Cardiac muscle cell (in vitro differentiated cells and primary cell): ENCODE results near the gene TSN. TPM values are rescaled to one million over a fixed set of nuclear protein-coding genes. Genes with fewer than 3 reads are reported as not detected.

Source experiments
- DNase-seq, 2 donors: peaks; one replicate each; pipeline versions ENCODE4 v3.0.0 to v3.0.0-alpha.2; 2010 to 2017; ENCODE audit warnings: low read depth in 1 of 2, low spot score in 1 of 2
- H3K27ac ChIP-seq: fragments of 200-600 bp; sonication (generic); 2 replicates; pipeline ENCODE4 v1.5.1; 2016
- H3K27me3 ChIP-seq: fragments of 200-600 bp; sonication (generic); 2 replicates; pipeline ENCODE4 v1.6.0; 2016; ENCODE audit warnings: control low read depth
- H3K36me3 ChIP-seq: fragments of 200-600 bp; sonication (generic); 2 replicates; pipeline ENCODE4 v1.5.1; 2016; ENCODE audit warnings: control low read depth
- H3K4me1 ChIP-seq: fragments of 200-600 bp; sonication (generic); 2 replicates; pipeline ENCODE4 v1.8.1; 2017; ENCODE audit warnings: low read depth, mild to moderate bottlenecking, mixed run types
- H3K4me3 ChIP-seq: fragments of 200-600 bp; sonication (generic); 2 replicates; pipeline ENCODE4 v1.5.1; 2016; ENCODE audit warnings: mild to moderate bottlenecking
- H3K9me3 ChIP-seq: fragments of 200-600 bp; sonication (generic); 2 replicates; pipeline ENCODE4 v1.5.1; 2017; ENCODE audit warnings: low read depth, mild to moderate bottlenecking, control low read depth
- polyA plus RNA-seq: library from polyadenylated mRNA; unstranded; fragments of >200 nt; fragmentation: Nextera tagmentation; extraction: Ambion mirVana; gene quantifications from 2 replicates; pipeline ENCODE4 v1.2.1, GENCODE V29; 2016
- total RNA-seq: library from RNA; depleted of rRNA; stranded (reverse); fragments of >200 nt; gene quantifications from 2 replicates; pipeline ENCODE4 v1.2.3, GENCODE V29; 2016
- TF ChIP-seq, protein P1 (sequence below): IDR thresholded peaks from 2 replicates; pipeline ENCODE4 v1.5.1; 2012; ENCODE audit warnings: low read depth, mild to moderate bottlenecking, low read length

TSN gene
- total and polyA plus RNA-seq, 2 experiments from 2014 or later = 27.0 to 57.3 TPM

DNA sequence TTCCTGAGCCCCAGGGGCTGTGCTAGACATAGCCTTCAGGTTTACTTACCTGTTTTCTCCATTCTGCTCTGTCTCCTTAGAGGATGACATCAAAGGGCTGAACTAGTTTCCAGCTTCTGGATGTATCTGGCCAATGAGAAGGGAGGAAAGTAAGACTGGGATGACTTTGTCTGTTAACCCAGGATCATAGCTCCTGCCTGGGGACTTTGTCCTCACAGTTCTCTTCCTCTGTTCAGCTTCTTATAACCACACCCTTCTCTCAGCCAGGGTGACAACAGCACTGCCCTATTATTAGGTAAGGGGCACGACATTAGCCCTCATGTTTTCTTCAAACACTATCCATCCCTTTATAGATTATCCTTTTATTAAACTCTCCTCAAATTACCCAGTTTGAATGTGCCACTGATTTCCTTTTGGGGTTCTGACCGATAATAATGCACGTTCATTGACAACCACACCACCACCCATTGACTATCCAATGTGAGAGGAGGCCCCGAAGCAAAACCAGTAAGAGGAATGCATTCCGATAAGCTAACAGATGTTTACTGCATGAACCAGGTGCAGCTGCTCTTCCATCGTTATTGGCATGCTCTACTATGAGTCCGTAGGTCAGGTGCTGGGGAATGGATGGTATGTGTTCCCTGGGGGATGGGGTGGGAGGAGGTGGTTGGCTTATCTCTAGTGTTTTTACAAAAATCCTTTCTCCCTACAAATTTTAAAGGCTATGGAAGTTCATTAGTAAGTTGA lies 23.5 kb downstream of the TSN start:
- Histone ChIP-seq H3K4me1 (no peaks in the 10 kb centered on the region), H3K36me3 (no peaks in the 10 kb centered on the region), H3K27me3 (no peaks in the 10 kb centered on the region), H3K9me3 (no peaks in the 10 kb centered on the region), H3K4me3 (no peak overlapping the region), H3K27ac (no peak overlapping the region)
- TF ChIP-seq, protein P1, sequence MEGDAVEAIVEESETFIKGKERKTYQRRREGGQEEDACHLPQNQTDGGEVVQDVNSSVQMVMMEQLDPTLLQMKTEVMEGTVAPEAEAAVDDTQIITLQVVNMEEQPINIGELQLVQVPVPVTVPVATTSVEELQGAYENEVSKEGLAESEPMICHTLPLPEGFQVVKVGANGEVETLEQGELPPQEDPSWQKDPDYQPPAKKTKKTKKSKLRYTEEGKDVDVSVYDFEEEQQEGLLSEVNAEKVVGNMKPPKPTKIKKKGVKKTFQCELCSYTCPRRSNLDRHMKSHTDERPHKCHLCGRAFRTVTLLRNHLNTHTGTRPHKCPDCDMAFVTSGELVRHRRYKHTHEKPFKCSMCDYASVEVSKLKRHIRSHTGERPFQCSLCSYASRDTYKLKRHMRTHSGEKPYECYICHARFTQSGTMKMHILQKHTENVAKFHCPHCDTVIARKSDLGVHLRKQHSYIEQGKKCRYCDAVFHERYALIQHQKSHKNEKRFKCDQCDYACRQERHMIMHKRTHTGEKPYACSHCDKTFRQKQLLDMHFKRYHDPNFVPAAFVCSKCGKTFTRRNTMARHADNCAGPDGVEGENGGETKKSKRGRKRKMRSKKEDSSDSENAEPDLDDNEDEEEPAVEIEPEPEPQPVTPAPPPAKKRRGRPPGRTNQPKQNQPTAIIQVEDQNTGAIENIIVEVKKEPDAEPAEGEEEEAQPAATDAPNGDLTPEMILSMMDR = no peak
- no peak for DNase-seq

DNA sequence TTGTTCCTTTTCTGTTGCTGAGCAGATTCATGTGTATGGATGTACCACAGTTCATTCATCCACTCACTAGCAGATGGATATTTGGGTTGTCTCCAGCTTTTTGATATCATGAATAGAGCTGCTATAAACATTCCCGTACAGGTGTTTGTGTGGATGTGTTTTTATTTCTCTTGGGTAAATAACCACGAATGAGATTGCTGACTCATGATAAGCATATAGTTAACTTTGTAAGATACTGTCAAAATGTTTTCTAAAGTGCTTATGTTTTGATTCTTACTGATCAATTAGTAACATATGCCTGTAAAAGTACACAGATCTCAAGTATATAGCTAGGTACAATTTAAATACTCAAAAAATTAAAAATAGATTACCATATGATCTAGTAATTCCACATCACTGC lies 27.7 kb downstream of the TSN start:
- no peaks in the 10 kb centered on the region for H3K36me3 ChIP-seq
- H3K27me3 ChIP-seq = no peaks in the 10 kb centered on the region
- no peak overlapping the region for H3K27ac ChIP-seq
- no peaks in the 10 kb centered on the region for H3K9me3 ChIP-seq
- no peak overlapping the region for H3K4me3 ChIP-seq
- TF ChIP-seq, protein P1 = no peak
- DNase-seq = no peak
- H3K4me1 ChIP-seq = no peaks in the 10 kb centered on the region

DNA sequence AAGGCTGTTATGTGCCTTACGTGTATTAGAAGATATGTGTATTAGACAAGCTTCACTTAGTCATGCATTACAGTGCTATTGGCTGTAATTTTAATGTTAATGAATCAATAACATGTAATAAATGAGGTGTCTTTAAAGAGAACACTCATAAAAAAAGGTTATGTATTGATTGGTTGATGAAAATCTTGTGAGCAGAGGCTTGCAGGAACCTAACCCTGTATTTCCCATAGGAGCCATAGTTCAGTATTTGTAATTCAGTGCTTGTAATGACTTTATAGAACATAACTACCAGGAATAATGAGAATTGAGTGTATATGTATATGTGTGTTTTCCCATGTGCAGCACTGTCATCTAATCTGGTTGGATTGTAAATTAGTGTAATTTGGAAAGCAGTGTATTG lies 33.2 kb downstream of the TSN start:
- Histone ChIP-seq H3K36me3 (no peaks in the 10 kb centered on the region), H3K4me3 (no peak overlapping the region), H3K27ac (no peak overlapping the region), H3K4me1 (no peaks in the 10 kb centered on the region), H3K27me3 (no peaks in the 10 kb centered on the region), H3K9me3 (no peaks in the 10 kb centered on the region)
- DNase-seq = no peak
- TF ChIP-seq, protein P1 = no peak

DNA sequence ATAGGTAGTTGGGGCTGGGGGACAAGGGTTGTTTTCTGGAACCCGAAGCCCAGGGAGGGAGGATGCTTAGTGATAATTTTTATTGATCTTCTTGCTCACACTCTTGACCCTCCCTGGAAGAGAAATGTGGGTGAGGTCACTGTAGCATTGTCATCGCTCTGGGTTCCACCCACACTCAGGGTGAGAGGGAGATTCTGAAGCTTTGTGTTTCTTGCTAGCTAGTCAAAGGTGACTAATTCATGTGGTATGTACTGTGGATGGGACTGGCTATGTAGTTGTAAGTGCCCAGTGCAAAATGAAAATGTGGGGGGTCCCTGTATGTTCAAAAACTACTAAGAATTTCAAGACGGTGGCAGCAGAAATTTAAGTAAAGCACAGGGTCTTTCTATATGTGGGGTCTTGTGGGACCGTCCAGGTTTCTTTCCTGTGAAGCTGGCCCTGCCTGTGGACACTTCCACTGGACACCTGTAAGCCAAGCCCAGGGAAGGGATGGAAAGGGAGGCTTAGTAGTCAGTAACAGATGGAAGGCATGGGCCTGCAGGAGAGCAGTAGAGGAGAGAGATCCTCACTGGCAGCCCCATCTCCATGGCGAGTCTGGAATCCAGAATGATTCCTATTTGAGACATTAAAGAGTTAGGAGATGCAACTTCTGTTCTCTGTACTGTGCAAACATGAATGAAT lies 35.0 kb downstream of the TSN start:
- TF ChIP-seq, protein P1 = no peak
- H3K36me3 ChIP-seq = no peaks in the 10 kb centered on the region
- no peak overlapping the region for H3K27ac ChIP-seq
- H3K4me3 ChIP-seq = no peak overlapping the region
- DNase-seq = peak in 1 of 2 donors; percentile 86
- H3K4me1 ChIP-seq = no peaks in the 10 kb centered on the region
- H3K9me3 ChIP-seq = no peaks in the 10 kb centered on the region
- H3K27me3 ChIP-seq = no peaks in the 10 kb centered on the region

DNA sequence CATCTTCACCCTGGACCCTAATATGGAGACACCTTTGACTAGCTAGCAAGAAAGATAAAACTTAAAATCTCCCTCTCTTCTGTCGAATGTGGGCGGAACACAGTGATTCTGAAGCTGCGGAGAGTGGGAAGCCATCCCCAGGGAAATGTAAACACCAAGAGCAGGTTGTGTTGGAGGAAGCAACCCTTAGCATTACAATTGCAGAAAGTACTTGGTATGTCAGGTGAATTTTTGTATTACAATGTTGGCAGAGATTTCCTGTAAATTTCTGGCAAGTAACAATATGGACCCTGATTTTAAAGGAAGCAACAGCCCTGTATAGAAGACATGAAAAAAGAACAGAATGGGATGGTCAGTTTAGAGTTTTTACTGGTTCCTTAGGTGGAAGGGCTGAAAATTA lies 35.8 kb downstream of the TSN start:
- no peak for DNase-seq
- no peak overlapping the region for H3K4me3 ChIP-seq
- no peaks in the 10 kb centered on the region for H3K4me1 ChIP-seq

More for the DNA sequence above, 35.8 kb downstream of the TSN start:
- Histone ChIP-seq H3K27me3 (no peaks in the 10 kb centered on the region), H3K36me3 (no peaks in the 10 kb centered on the region), H3K27ac (no peak overlapping the region), H3K9me3 (no peaks in the 10 kb centered on the region)
- TF ChIP-seq, protein P1 = no peak
